HG02973 (cell line): ENCODE measurements around the gene PDPN.

Source experiments
- ATAC-seq: cut with Tn5 transposase; IDR thresholded peaks from one replicate; pipeline ENCODE4 v1.9.1; 2021; ENCODE audit warnings: moderate library complexity; ENCODE audit not compliant: unreplicated experiment

PDPN gene

DNA sequence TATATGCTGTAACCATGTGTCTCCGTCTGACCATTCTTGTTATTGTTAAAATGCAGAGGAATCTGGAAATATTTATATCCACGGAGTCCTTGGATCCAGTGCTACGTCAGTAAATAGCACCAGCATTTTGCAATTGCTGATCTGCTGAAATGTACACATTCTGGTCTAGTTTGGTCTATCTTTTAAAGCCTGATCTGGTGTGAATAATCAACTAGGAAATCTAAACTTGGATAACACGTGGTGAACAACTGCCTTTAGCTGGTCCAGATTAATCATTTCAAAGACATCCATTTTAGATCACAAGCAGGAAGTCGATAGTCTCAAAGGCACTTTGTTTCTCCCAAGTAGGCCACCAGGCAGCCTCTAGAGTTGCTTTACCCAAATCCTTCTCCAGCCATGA is 32.6 kb downstream of the PDPN start:
- no peak for ATAC-seq

DNA sequence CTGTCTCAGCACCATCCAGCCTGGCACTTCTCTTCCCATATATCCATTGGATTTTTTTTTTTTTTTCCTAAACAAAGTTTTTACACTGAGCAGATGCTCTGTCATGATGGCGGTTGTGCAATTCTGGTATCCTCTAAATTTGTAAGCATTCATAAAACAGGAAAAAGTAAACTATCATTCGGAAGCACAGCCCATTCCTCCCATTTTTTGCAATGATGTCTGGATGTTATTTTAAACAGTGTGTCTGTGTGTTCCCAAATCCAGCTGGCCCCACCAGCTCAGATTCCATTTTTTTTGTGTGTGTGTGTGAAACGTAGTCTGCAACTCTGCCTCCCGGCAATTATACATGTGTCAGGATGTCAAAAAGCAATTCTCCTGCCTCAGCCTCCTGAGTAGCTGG is 33.5 kb downstream of the PDPN start:
- ATAC-seq = no peak

DNA sequence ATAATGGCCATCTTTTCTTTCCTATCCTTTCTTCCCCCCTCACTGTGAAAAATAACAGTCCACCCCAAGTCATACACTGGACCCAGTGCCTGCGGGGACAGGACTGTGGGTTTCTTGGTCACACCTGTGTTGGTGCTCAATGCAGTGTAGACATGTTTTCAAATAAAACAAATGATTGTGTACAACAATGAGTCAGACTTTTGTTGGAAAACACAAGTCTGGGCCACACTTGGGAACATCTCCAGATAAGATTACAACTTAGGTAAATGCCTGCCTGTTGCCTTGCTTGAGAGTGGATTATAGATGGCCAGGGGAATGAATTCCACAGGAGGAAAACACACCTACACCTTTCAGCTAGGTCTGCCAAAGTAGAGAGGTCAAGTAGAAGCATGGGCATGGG is 34.1 kb downstream of the PDPN start:
- ATAC-seq = no peak

DNA sequence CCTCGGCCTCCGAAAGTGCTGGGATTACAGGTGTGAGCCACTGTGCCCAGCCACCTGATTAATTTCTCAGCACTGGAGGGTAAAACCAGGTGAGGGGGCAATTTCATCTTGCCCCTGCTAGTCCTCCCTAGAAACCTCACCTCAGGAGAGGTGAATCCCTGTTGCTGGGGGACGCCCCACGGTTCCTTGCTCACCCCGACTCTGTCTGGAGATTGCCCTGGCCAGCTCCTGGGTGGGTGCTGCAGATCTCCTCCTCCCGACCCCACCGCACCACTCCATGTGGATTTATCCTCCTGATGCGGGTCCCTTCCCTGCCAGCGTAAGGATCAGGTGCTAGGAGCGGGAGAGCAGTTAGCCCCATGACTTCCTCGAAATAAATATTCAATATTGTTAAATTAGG is 34.9 kb downstream of the PDPN start:
- no peak for ATAC-seq

DNA sequence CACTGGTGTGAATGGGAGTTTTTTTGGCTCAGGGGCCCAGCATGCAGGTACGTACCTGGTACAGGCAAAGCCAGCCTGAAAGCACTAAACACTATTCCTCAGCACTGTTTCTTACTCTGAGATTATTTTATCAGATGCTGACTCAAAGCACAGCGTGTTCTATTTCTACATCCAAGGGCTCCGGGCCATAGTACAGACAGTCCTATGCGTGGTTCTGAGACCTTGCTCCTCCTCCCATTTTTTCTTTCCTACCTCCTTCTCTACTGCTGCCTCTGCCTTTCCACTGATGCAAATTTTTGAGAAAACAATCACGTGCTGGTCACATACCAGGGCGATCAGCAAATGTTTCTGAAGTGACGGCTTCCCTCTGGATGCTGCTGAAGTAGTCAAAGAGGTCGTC is 36.3 kb downstream of the PDPN start:
- ATAC-seq = no peak

DNA sequence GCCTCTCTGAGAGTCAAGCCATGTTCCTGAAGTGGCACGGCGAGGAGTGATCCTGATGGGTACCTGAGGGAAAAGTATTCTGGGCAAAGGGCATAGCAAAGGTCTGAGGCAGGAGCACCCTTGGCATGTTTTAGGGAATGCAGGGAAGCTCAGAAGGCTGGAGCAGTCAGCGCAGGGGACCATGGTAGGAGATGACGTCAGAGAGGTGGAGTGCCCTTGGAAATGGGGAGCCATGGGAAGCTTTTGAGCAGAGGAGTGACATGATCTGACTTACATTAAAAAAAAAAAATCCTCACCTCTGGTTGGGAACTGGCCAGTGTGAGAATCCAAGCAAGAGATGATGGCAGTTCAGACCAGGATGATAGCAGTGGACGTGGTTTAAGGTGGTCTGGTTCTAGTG is 37.2 kb downstream of the PDPN start:
- no peak for ATAC-seq

DNA sequence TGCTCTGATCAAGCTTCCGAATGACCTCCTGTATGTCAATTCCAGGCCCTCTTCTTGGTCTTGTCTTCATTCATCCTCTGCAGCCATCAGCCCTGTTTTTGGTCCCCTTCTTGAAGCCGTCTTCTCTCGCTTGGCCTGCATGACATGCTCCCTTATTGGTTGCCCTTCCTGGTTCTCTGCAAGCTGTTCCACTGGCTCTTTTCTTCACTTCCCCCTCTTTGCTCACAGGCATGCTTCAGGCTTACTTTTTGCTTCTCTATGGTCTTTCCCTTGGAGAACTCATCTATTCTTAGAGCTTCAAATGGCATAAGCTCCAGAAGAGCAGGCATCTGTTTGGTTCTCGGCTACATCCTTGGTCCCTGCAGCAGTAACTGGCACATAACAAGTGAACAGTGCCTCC is 38.8 kb downstream of the PDPN start:
- no peak for ATAC-seq

DNA sequence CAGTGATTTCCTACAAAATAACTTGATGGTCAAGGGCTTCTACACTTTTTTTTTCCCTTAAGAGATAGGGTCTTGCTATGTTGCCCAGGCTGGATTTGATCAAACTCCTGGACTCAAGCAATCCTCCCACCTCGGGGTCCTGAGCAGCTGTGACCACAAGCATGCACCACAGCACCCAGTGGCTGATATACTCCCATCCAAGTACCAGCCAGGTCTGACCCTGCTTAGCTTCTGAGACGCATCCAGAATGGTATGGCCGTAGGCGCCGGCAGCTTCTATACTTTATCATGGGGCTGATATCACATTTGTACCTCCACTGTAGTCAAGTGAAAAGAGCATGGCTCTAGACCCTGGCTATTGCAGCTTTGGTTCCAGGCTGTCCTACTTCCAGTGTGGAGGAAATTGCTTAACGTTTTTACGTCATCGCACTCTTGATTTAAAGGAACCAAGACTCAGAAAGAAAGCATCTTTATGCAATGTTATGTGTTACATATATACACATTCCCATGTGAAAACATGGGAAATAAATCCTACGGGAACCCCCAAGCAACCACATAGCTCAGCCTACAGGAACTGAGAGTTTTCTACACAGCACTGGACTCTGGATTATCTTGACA is 39.5 kb downstream of the PDPN start:
- ATAC-seq = no peak

DNA sequence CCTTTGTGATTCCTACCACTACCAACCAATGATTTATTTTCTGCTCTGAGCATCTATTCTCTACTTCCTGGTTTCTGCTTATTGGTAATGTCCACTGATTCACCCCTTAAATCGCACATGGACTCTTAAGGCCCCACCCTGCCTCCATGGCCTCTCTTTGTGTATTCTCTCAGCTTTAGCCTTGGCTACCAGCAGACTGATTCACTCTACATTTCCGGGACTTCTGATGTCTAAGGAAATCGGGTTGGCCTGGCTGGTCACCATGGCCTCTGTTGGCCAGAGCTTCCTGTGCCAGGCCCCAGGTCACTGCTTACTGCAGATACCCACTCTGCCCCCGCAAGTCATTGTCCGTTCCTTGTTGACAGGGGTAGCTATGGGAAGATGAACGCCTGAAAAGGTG is 40.9 kb downstream of the PDPN start:
- ATAC-seq = no peak

DNA sequence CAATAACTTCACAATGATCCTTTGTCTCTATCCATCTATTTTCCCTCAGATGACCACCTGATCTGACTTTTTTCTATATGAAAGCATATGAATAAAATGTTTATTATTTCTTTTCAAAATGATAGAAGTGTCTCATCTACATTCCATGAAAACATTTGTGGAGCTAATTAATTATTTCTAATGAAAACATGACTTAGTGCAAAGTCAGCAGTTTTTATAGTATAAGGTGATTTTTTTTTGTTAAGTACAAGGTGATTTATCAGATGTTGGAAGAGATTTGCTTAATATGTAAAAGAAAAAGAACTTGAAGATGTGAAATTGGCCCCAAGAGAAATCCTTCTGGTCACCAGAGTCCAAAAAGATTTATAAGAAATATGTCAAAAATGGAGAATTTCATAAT is 43.5 kb downstream of the PDPN start:
- ATAC-seq = no peak

DNA sequence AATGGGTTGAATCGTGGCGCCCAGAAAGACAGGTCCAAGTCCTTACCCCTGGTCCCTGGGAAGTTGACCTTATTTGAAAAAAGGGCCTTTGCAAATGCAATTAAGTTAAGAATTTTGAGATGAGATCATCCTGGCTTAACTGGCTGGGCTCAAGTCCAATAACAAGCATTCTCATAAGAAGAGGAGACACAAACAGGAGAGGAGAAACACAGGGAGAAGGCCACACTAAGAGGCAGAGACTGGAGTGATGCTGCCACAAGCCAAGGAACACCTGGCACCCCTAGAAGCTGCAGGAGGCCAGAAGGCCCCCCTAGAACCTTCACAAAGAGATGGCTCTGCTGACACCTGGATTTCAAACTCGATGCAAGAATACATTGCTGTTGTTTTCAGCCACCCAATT is 44.6 kb downstream of the PDPN start:
- no peak for ATAC-seq

DNA sequence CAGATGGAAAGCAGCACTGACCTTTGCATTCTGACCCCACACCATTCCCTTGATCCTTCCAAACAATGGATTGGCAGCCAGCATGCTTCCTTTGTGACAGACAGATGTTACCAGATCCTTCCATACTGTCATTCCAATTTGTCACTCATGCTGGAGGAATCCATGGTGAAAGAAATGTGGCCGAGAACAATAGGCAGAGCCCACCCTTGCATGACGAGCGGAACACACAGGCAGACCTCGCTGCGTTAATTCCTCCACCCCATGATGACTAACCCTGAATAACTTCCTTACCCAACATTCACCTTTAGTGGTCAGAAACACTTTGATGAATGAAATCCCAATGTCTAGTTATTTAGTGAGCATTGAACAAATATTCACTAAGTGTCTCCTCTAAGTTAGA is 45.1 kb downstream of the PDPN start:
- no peak for ATAC-seq

DNA sequence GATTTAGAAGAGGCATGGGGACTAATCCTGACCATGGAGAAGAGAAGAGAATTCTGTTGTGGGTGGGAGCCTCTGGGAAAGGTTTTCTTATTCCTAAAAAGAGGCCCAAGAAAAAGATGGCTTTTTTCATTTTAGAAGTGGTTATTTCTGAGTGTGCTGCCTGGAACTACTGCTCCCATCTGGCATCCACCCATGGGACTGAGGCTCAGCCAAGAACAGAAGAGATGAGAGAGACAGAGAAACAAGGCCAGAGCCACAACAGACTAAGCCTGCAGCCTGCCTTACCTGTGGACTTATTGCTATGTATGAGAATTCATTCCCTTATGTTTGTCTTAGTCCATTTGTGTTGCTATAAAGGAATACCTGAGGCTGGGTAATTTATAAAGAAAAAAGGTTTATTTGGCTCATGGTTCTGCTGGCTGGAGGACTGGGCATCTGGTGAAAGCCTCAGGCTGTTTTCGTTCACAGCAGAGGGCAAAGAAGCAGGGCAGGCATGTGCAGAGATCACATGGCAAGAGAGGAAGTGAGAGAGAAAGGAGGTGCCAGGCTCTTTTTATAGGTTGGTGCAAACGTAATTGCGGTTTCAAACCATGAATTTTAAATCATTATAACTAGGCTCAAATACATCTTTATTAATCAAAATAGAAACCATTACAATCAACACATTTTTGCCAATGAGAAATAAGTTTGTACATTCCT is 58.8 kb downstream of the PDPN start:
- no peak for ATAC-seq

DNA sequence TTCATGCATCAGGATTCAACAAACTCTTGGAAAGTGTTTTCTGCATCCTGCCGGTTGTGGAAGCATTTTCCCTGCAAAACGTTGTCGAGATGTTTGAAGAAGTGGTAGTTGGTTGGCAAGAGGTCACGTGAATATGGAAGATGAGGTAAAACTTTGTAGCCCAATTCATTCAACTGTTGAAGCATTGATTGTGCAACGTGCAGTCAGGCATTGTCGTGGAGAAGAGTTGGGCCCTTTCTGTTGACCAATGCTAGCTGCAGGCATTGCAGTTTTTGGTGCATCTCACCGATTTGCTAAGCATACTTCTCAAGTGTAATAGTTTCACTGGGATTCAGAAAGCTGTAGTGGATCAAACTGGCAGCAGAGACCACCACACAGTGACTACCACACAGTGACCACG is 59.4 kb downstream of the PDPN start:
- no peak for ATAC-seq

DNA sequence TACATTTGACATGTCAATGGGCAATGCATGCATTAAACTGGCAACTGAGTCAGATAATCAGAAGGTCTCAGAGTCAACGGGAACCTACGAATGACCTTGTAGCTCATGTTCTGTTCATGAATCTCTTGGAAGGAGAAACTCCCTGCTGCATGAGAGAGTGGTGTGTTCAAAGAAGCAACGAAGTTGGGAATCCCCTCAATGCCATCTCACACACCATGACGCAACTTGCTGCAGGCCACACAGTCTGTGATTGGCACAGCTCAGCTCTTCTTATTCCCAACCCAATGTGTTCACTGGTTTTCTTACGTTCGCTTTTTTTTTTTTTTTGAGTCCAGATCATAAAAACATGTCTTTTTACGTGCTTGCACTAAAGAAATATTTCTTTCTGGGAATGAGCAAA is 62.9 kb downstream of the PDPN start:
- ATAC-seq = no peak

DNA sequence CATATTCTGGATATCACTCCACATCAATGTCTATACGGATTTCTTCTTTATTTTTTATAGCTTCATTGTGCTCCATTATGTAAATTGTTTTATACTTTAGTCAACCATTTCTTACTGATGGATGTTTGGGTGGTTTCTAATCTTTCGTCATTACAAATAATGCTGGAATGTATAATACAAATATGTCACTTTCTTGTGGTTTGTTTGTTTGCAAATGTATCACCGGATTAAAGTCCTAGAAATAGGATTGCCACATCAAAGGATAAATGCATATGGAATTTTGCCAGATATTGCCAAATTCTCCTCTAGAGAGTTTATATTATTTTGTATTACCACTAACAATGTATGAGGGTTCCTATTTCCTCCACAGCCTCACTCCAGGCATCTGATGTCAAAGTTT is 67.6 kb downstream of the PDPN start:
- no peak for ATAC-seq

DNA sequence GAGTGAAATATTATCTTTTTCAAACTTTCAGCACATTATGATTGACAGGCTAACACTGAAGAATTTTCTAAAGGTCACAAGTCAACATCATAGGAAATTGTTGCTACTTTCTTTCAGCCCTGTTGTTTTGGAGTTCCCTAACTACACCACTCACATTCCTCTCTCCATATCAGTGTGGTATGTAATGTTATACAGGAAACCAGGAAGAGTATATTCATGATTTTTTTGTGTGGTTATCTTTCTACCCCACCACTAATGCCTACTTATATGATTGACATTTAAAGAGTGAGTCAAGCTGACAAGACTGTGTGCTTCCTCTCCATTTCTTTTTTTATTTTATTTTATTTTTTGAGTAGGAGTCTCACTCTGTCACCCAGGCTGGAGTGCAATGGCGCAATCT is 68.6 kb downstream of the PDPN start:
- ATAC-seq = no peak

DNA sequence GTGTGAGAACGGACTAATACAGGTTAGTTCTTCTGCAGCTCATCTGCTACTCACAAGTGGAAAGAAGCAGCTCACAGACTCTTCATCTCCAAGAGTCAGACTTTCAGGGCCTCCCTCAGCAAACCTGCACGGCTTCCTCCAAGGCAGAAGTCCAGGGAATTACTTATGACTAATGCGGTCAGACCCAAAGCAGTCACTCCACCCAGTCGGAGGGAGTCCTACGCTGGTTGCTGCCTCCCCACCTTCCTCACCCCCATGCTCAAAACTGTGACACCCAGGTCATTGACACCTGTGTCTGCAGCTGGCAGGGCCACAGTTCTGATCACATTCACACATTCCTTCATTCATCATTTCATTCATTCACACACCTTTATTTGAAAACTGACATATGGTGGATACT is 77.9 kb downstream of the PDPN start:
- ATAC-seq = no peak

DNA sequence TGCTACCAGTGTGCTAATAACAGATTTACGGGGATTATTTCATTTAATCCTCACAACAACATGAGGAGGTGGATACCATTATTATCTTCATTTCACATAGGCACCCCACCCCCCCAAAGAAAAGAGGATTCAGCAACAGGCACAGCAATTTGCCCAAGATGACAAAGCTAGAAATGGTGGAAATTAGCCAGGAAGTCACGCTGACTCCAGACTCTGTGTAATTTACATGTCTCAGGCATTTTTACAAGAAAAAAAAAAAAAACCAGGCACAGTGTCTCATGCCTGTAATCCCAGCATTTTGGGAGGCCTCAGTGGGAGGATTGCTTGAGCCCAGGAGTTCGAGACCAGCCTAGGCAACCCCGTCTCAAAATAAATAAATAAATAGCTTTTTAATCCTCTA is 78.9 kb downstream of the PDPN start:
- no peak for ATAC-seq

DNA sequence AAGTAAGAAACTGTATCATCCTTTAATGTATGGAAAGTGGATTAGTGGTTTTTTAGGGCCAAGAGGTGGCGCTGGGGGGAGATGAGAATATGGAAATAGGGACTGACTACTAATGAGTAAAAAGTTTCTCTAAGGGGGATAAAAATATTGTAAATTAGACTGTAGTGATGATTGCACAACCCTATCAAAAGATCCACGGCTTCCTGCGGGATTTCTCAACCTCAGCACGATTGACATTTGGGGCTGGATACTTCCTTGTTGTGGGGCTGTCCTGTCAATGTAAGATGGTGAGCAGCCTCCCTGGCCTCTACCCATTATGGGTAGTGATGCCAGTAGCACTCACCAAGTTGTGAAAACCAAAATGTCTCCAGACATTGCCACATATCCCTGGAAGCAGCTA is 80.3 kb downstream of the PDPN start:
- no peak for ATAC-seq

DNA sequence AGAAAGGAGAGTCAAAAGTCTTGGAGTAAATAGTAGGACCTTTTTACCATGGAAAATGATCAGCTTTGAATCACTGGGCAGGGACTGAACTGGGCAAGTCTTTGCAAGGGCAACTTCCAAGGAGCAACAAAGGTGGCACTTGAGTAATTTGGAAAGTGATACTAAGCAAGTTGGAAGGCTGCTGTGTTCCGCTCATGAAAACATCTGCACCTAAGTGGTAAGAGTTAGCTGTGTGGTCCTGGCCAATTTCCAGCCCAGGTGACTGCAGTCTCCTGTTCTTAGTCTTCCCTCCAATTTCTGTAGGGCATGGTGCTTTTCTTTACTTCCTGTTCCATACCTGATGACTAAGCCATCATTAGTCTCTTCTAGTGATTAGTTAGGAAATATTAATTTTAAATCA is 80.8 kb downstream of the PDPN start:
- ATAC-seq = no peak

DNA sequence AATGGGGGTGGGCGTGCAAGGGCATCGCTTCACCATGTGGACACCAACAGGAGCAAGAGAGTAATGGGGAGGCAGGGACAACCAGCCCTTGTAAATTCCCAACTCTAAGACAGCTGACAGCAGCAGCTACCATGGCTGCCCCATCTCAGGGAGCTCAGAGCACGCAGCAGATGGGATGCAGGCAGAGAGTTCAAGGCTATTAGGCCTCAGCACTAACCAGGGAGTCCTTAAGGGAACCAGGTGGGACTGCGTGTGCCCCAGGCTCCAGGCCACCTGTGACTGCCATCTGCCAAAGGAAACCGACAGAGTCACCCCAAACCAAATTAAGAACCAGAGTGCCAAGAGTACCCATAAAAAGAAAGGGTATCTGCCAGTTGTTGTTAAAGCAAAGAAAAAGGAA is 82.7 kb downstream of the PDPN start:
- no peak for ATAC-seq
